HEK293 (cell line): Measurements from ENCODE around the gene UBASH3B.

Experiments
- CTCF ChIA-PET: fragments of 350-600 bp; formaldehyde crosslinking; extraction: SDS; loops from one replicate; lab custom pipeline; 2021; ENCODE audit warnings: antibody characterized with exemption; lab: Yijun Ruan, JAX
- POLR2A ChIA-PET: fragments of 300-600 bp; formaldehyde crosslinking; extraction: SDS; loops from one replicate; lab custom pipeline; 2020; ENCODE audit warnings: antibody characterized with exemption, inconsistent platforms; lab: Yijun Ruan, JAX
- H3K27ac ChIP-seq: fragments of 200-500 bp; sonication (Bioruptor generic); 2 replicates; pipeline ENCODE4 v1.5.1; 2014; ENCODE audit warnings: low read depth, low read length, control low read depth, inconsistent platforms; ENCODE audit errors: extremely low read depth
- H3K36me3 ChIP-seq, 2 experiments: fragments of 200-500 bp in 1 of 2; sonication (Bioruptor generic) in 1 of 2; 1 replicate in 1 of 2; 2 replicates in 1 of 2; pipeline ENCODE4 v1.5.1; 2014 to 2017; ENCODE audit warnings: inconsistent platforms in 2 of 2, low read length in 2 of 2; ENCODE audit not compliant: control insufficient read depth in 2 of 2, insufficient read depth in 1 of 2
- H3K4me1 ChIP-seq: fragments of 200-500 bp; sonication (Bioruptor generic); 2 replicates; pipeline ENCODE4 v1.5.1; 2014; ENCODE audit warnings: mild to moderate bottlenecking, low read length, inconsistent platforms; ENCODE audit not compliant: control insufficient read depth, insufficient read depth
- H3K4me3 ChIP-seq: 2 replicates; pipeline ENCODE4 v1.5.1; 2011; ENCODE audit warnings: low read depth, mild to moderate bottlenecking, control low read depth, low read length, moderate library complexity
- H3K9me3 ChIP-seq: fragments of 200-500 bp; sonication (Bioruptor generic); 2 replicates; pipeline ENCODE4 v1.5.1; 2014; ENCODE audit warnings: low read depth, low read length, inconsistent platforms; ENCODE audit not compliant: control insufficient read depth, insufficient read depth
- PRDM2 ChIP-seq: fragments of 450-650 bp; formaldehyde crosslinking; IDR thresholded peaks from 2 replicates; pipeline ENCODE4 v1.5.1; 2016; ENCODE audit warnings: missing biosample characterization, missing genetic modification characterization, borderline replicate concordance
- YY1 ChIP-seq: fragments of 450-650 bp; formaldehyde crosslinking; IDR thresholded peaks from 2 replicates; pipeline ENCODE4 v1.5.1; 2018; ENCODE audit warnings: missing biosample characterization, missing genetic modification characterization
- ZBTB17 ChIP-seq: fragments of 450-650 bp; formaldehyde crosslinking; IDR thresholded peaks from 2 replicates; pipeline ENCODE4 v1.5.1; 2016; ENCODE audit warnings: missing biosample characterization, missing genetic modification characterization
- ZBTB21 ChIP-seq: fragments of 450-650 bp; formaldehyde crosslinking; IDR thresholded peaks from 2 replicates; pipeline ENCODE4 v1.5.1; 2017; ENCODE audit warnings: missing biosample characterization, missing genetic modification characterization
- ZBTB7A ChIP-seq: fragments of 450-650 bp; formaldehyde crosslinking; IDR thresholded peaks from 2 replicates; pipeline ENCODE4 v1.5.1; 2016; ENCODE audit warnings: low read depth, missing biosample characterization, missing genetic modification characterization
- ZEB2 ChIP-seq: fragments of 450-650 bp; formaldehyde crosslinking; IDR thresholded peaks from 2 replicates; pipeline ENCODE4 v1.5.1; 2016; ENCODE audit warnings: missing biosample characterization, missing genetic modification characterization
- ZNF138 ChIP-seq: fragments of 450-650 bp; formaldehyde crosslinking; IDR thresholded peaks from 2 replicates; pipeline ENCODE4 v1.5.1; 2016; ENCODE audit warnings: missing biosample characterization, missing genetic modification characterization, borderline replicate concordance
- ZNF169 ChIP-seq: fragments of 450-650 bp; formaldehyde crosslinking; IDR thresholded peaks from 2 replicates; pipeline ENCODE4 v1.5.1; 2016; ENCODE audit warnings: missing biosample characterization, missing genetic modification characterization
- ZNF174 ChIP-seq: fragments of 450-650 bp; formaldehyde crosslinking; IDR thresholded peaks from 2 replicates; pipeline ENCODE4 v1.5.0; 2017; ENCODE audit warnings: missing biosample characterization, mild to moderate bottlenecking, missing genetic modification characterization
- ZNF211 ChIP-seq: fragments of 450-650 bp; formaldehyde crosslinking; IDR thresholded peaks from 2 replicates; pipeline ENCODE4 v1.5.1; 2016; ENCODE audit warnings: low read depth, missing biosample characterization, missing genetic modification characterization
- ZNF366 ChIP-seq: fragments of 450-650 bp; formaldehyde crosslinking; conservative IDR thresholded peaks from 2 replicates; pipeline ENCODE4 v1.5.1; 2016; ENCODE audit warnings: missing biosample characterization, missing genetic modification characterization
- ZNF391 ChIP-seq: fragments of 450-650 bp; formaldehyde crosslinking; IDR thresholded peaks from 2 replicates; pipeline ENCODE4 v1.5.1; 2016; ENCODE audit warnings: low read depth, missing biosample characterization, missing genetic modification characterization, borderline replicate concordance
- ZNF48 ChIP-seq: fragments of 450-650 bp; formaldehyde crosslinking; IDR thresholded peaks from 2 replicates; pipeline ENCODE4 v1.5.1; 2016; ENCODE audit warnings: missing biosample characterization, missing genetic modification characterization
- ZNF544 ChIP-seq: fragments of 450-650 bp; formaldehyde crosslinking; IDR thresholded peaks from 2 replicates; pipeline ENCODE4 v1.5.0; 2017; ENCODE audit warnings: missing biosample characterization, missing genetic modification characterization
- ZNF549 ChIP-seq: fragments of 450-650 bp; IDR thresholded peaks from 2 replicates; pipeline ENCODE4 v1.5.1; 2018; ENCODE audit warnings: missing biosample characterization, missing genetic modification characterization, mild to moderate bottlenecking, inconsistent platforms, moderate library complexity
- ZNF561 ChIP-seq: fragments of 450-650 bp; IDR thresholded peaks from 2 replicates; pipeline ENCODE4 v1.5.1; 2018; ENCODE audit warnings: missing biosample characterization, missing genetic modification characterization, borderline replicate concordance
- ZNF626 ChIP-seq: fragments of 450-650 bp; sonication (Bioruptor Pico); formaldehyde crosslinking; IDR thresholded peaks from 2 replicates; pipeline ENCODE4 v1.5.1; 2018; ENCODE audit warnings: missing biosample characterization, missing genetic modification characterization, inconsistent platforms
- ZNF777 ChIP-seq: fragments of 450-650 bp; formaldehyde crosslinking; IDR thresholded peaks from 2 replicates; pipeline ENCODE4 v1.5.1; 2017; ENCODE audit warnings: missing biosample characterization, missing genetic modification characterization, borderline replicate concordance
- ZNF785 ChIP-seq: fragments of 450-650 bp; formaldehyde crosslinking; IDR thresholded peaks from 2 replicates; pipeline ENCODE4 v1.5.1; 2016; ENCODE audit warnings: missing biosample characterization, missing genetic modification characterization
- ZNF792 ChIP-seq: fragments of 450-650 bp; formaldehyde crosslinking; IDR thresholded peaks from 2 replicates; pipeline ENCODE4 v1.5.1; 2016; ENCODE audit warnings: missing biosample characterization, missing genetic modification characterization
- ZNF830 ChIP-seq: fragments of 450-650 bp; IDR thresholded peaks from 2 replicates; pipeline ENCODE4 v1.5.0; 2018; ENCODE audit warnings: missing biosample characterization, missing genetic modification characterization, low read depth, mild to moderate bottlenecking, moderate library complexity
- TF ChIP-seq, protein P1 (sequence below): fragments of 450-650 bp; formaldehyde crosslinking; conservative IDR thresholded peaks from 2 replicates; pipeline ENCODE4 v1.5.1; 2016; ENCODE audit warnings: low read depth, missing biosample characterization, missing genetic modification characterization
- TF ChIP-seq, protein P2 (sequence below): fragments of 450-650 bp; formaldehyde crosslinking; IDR thresholded peaks from 2 replicates; pipeline ENCODE4 v1.5.1; 2017; ENCODE audit warnings: missing biosample characterization, missing genetic modification characterization

UBASH3B gene

GRCh38 chr11:122809866-122810265, 154.3 kb downstream of the UBASH3B start (continued):
- no peak for TF ChIP-seq ZNF626 (tag by site-specific recombination)
- TF ChIP-seq ZNF549 (tag by site-specific recombination), result no peak
- TF ChIP-seq ZNF366 (tag by site-specific recombination), result no peak
- no peak for TF ChIP-seq ZNF830 (tag by site-specific recombination)
- no peak for TF ChIP-seq ZNF211 (tag by site-specific recombination)
- TF ChIP-seq ZBTB7A, result no peak

GRCh38 chr11:122811721-122812120, 156.2 kb downstream of the UBASH3B start:
- POLR2A ChIA-PET, result no interaction called here

GRCh38 chr11:122812638-122813037, 157.1 kb downstream of the UBASH3B start:
- POLR2A ChIA-PET, result no interaction called here
- Histone ChIP-seq H3K4me1 (no peaks in the 10 kb centered on the region), H3K9me3 (no peaks in the 10 kb centered on the region), H3K36me3 (no peaks in the 10 kb centered on the region), H3K4me3 (no peak overlapping the region), H3K27ac (no peak overlapping the region)
- CTCF ChIA-PET, result interaction anchor here (0.8 to 5.5 kb wide), 2 partner anchors 40 to 240 kb away, joined by 3 to 46 read pairs; no protein-coding TSS in a partner anchor
- no peak for TF ChIP-seq ZNF544 (tag by site-specific recombination)
- no peak for TF ChIP-seq YY1
- TF ChIP-seq ZNF561 (tag by site-specific recombination), result no peak
- no peak for TF ChIP-seq ZNF777 (tag by site-specific recombination)
- TF ChIP-seq ZNF792 (tag by site-specific recombination), result no peak
- no peak for TF ChIP-seq ZNF174 (tag by site-specific recombination)
- TF ChIP-seq ZBTB21 (tag by site-specific recombination), result no peak
- TF ChIP-seq ZNF48 (tag by site-specific recombination), result no peak
- no peak for TF ChIP-seq PRDM2 (tag by site-specific recombination)
- TF ChIP-seq ZEB2 (tag by site-specific recombination), result no peak

More at GRCh38 chr11:122811721-122812120, 156.2 kb downstream of the UBASH3B start:
- Histone ChIP-seq H3K9me3 (no peaks in the 10 kb centered on the region), H3K27ac (no peak overlapping the region), H3K36me3 (no peaks in the 10 kb centered on the region), H3K4me1 (no peaks in the 10 kb centered on the region), H3K4me3 (no peak overlapping the region)
- TF ChIP-seq ZNF169, result no peak
- TF ChIP-seq ZNF785 (tag by site-specific recombination), result no peak
- TF ChIP-seq, protein P1, sequence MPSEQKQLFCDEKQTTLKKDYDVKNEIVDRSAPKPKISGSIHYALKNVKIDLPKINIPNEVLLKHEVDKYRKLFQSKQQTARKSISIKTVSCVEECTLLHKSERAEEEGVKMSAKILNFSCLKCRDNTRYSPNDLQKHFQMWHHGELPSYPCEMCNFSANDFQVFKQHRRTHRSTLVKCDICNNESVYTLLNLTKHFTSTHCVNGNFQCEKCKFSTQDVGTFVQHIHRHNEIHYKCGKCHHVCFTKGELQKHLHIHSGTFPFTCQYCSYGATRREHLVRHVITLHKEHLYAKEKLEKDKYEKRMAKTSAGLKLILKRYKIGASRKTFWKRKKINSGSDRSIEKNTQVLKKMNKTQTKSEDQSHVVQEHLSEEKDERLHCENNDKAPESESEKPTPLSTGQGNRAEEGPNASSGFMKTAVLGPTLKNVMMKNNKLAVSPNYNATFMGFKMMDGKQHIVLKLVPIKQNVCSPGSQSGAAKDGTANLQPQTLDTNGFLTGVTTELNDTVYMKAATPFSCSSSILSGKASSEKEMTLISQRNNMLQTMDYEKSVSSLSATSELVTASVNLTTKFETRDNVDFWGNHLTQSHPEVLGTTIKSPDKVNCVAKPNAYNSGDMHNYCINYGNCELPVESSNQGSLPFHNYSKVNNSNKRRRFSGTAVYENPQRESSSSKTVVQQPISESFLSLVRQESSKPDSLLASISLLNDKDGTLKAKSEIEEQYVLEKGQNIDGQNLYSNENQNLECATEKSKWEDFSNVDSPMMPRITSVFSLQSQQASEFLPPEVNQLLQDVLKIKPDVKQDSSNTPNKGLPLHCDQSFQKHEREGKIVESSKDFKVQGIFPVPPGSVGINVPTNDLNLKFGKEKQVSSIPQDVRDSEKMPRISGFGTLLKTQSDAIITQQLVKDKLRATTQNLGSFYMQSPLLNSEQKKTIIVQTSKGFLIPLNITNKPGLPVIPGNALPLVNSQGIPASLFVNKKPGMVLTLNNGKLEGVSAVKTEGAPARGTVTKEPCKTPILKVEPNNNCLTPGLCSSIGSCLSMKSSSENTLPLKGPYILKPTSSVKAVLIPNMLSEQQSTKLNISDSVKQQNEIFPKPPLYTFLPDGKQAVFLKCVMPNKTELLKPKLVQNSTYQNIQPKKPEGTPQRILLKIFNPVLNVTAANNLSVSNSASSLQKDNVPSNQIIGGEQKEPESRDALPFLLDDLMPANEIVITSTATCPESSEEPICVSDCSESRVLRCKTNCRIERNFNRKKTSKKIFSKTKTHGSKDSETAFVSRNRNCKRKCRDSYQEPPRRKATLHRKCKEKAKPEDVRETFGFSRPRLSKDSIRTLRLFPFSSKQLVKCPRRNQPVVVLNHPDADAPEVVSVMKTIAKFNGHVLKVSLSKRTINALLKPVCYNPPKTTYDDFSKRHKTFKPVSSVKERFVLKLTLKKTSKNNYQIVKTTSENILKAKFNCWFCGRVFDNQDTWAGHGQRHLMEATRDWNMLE, result no peak
- no peak for TF ChIP-seq ZBTB17 (tag by site-specific recombination)
- TF ChIP-seq, protein P2, sequence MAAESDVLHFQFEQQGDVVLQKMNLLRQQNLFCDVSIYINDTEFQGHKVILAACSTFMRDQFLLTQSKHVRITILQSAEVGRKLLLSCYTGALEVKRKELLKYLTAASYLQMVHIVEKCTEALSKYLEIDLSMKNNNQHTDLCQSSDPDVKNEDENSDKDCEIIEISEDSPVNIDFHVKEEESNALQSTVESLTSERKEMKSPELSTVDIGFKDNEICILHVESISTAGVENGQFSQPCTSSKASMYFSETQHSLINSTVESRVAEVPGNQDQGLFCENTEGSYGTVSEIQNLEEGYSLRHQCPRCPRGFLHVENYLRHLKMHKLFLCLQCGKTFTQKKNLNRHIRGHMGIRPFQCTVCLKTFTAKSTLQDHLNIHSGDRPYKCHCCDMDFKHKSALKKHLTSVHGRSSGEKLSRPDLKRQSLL (tag by site-specific recombination), result no peak
- no peak for TF ChIP-seq ZNF138 (tag by site-specific recombination)
- no peak for TF ChIP-seq ZNF391 (tag by site-specific recombination)
- CTCF ChIA-PET, result interaction anchor here (5.5 kb wide), 1 partner anchor 41 kb away, joined by 46 read pairs; no protein-coding TSS in a partner anchor
